ENCODE data around the gene PLCB4.

PLCB4 gene

GRCh38 chr20:9363673-9364072 is 294.8 kb downstream of the PLCB4 start:
- DNase-seq (ENCODE audit: low read depth) = no peak
- TF ChIP-seq CTCF (IDR thresholded peaks at IDR 0.05; ENCODE audit: insufficient read depth, low read depth, low read length, missing control alignments) = no peak
- no peak overlapping the region for H3K4me3 ChIP-seq (ENCODE audit: low read depth, low read length)

GRCh38 chr20:9367328-9367727 is 298.4 kb downstream of the PLCB4 start:
- H3K4me3 ChIP-seq (ENCODE audit: low read depth, low read length) = no peak overlapping the region
- no peak for TF ChIP-seq CTCF (IDR thresholded peaks at IDR 0.05; ENCODE audit: insufficient read depth, low read depth, low read length, missing control alignments)
- no peak for DNase-seq (ENCODE audit: low read depth)

DNA sequence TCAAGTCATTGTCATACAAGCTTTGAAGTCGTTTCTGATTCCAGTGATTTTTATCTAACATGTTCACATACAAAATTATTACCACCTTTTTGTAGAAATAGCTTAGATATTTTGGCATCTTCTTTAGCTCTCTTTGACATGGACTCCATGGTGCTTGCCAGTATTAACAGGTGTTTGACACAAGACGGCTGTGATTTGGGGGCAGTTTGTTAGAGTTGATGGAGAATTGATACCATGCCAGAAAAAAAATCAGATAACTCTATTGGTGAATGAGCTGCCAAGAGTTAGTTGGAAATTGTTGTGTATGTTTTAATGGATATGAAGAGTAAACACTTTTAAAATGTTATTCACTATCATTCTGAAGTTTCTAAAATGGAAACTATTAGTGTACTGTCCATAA is 298.9 kb downstream of the PLCB4 start:
- no peak for DNase-seq (ENCODE audit: low read depth)
- no peak for TF ChIP-seq CTCF (IDR thresholded peaks at IDR 0.05; ENCODE audit: insufficient read depth, low read depth, low read length, missing control alignments)
- H3K4me3 ChIP-seq (ENCODE audit: low read depth, low read length) = no peak overlapping the region

DNA sequence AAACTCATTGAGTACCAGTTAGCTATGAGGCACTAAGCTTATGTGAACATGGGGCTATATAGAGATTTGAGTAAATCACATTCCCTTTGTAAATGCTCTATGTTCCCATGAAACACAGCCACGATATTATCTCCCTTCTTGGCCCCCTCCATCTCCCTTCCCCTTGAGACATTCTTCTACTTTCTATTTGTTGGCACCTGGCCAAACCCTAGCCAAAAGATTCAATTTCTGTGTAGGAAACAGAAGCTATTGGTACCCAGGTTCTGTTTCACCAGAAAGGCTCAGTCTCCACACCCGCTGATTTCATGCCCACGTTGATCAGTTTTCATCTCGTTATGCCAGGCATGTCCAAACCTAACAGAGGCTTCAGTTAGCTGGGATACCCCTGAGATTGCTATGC is 300.0 kb downstream of the PLCB4 start:
- H3K4me3 ChIP-seq (ENCODE audit: low read depth, low read length) = no peak overlapping the region
- no peak for TF ChIP-seq CTCF (IDR thresholded peaks at IDR 0.05; ENCODE audit: insufficient read depth, low read depth, low read length, missing control alignments)
- no peak for DNase-seq (ENCODE audit: low read depth)

- no peak overlapping the region for H3K4me3 ChIP-seq (ENCODE audit: low read depth, low read length)
- DNase-seq (ENCODE audit: low read depth) = no peak
- no peak for TF ChIP-seq CTCF (IDR thresholded peaks at IDR 0.05; ENCODE audit: insufficient read depth, low read depth, low read length, missing control alignments)
Measured at GRCh38 chr20:9369557-9369956, 300.7 kb downstream of the PLCB4 start.

- no peak for TF ChIP-seq CTCF (IDR thresholded peaks at IDR 0.05; ENCODE audit: insufficient read depth, low read depth, low read length, missing control alignments)
Measured at GRCh38 chr20:9374072-9374471, 305.2 kb downstream of the PLCB4 start.

DNA sequence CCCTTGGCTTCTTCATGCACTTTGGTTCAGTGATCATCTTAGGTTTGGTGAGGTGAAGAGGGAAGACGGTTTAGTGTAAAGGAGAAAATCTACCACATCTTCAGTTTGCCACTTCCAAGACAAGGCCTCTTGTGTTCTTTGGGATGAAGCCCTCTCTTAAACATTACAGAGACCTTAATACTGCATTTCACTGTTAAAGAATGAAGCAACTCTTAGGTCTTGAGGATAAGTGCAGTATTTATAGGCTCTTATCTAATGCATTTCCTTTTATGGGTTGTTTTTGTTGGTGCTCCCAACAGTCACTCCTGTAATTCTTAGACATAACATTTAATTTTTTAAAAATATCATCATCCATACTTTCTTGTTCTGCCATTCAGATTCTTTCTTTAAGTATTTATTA is 305.6 kb downstream of the PLCB4 start:
- no peak for DNase-seq (ENCODE audit: low read depth)
- no peak overlapping the region for H3K4me3 ChIP-seq (ENCODE audit: low read depth, low read length)
- no peak for TF ChIP-seq CTCF (IDR thresholded peaks at IDR 0.05; ENCODE audit: insufficient read depth, low read depth, low read length, missing control alignments)

More at GRCh38 chr20:9374072-9374471, 305.2 kb downstream of the PLCB4 start:
- no peak overlapping the region for H3K4me3 ChIP-seq (ENCODE audit: low read depth, low read length)
- DNase-seq (ENCODE audit: low read depth) = no peak

All from GM12865 (cell line).